Measurements from ENCODE around the gene SLX4IP. TPM values are rescaled to one million over a fixed set of nuclear protein-coding genes. Genes with fewer than 3 reads are reported as not detected.

The SLX4IP gene
- polyA plus RNA-seq, 1 experiment, result 2.8 TPM

GRCh38 chr20:10550204-10551118 is 115.4 kb downstream of the SLX4IP start:
- DNase-seq (ENCODE audit: low read depth, low spot score), result no peak
- no peak for TF ChIP-seq CTCF (IDR thresholded peaks at IDR 0.05; ENCODE audit: low read depth, low read length)
- Histone ChIP-seq H3K9me3 (ENCODE audit: control insufficient read depth, insufficient read depth, low read length) (no peaks in the 10 kb centered on the region), H3K27ac (ENCODE audit: low read depth, low read length) (no peak overlapping the region), H3K4me3 (ENCODE audit: low read depth, low read length) (no peak overlapping the region), H3K27me3 (ENCODE audit: control insufficient read depth, insufficient read depth, low read length) (no peaks in the 10 kb centered on the region)
- CTCF ChIA-PET, result no interaction called here
- POLR2A ChIA-PET, result no interaction called here

GRCh38 chr20:10551732-10552724 is 116.9 kb downstream of the SLX4IP start:
- POLR2A ChIA-PET, result interaction anchor here (0.6 kb wide), 1 partner anchor 97 kb away, joined by 4 read pairs; no protein-coding TSS in a partner anchor
- Histone ChIP-seq H3K9me3 (ENCODE audit: control insufficient read depth, insufficient read depth, low read length) (no peaks in the 10 kb centered on the region), H3K27ac (ENCODE audit: low read depth, low read length) (no peak overlapping the region), H3K27me3 (ENCODE audit: control insufficient read depth, insufficient read depth, low read length) (no peaks in the 10 kb centered on the region), H3K4me3 (ENCODE audit: low read depth, low read length) (no peak overlapping the region)
- DNase-seq (ENCODE audit: low read depth, low spot score), result no peak
- CTCF ChIA-PET, result interaction anchor here (0.6 to 2.3 kb wide), 36 partner anchors 8 to 992 kb away, joined by 3 to 21 read pairs (median 4); partner anchors contain the start of gene MKKS
- no peak for TF ChIP-seq CTCF (IDR thresholded peaks at IDR 0.05; ENCODE audit: low read depth, low read length)

GRCh38 chr20:10553326-10553984 is 118.3 kb downstream of the SLX4IP start:
- Histone ChIP-seq H3K27ac (ENCODE audit: low read depth, low read length) (no peak overlapping the region), H3K27me3 (ENCODE audit: control insufficient read depth, insufficient read depth, low read length) (no peaks in the 10 kb centered on the region), H3K4me3 (ENCODE audit: low read depth, low read length) (no peak overlapping the region), H3K9me3 (ENCODE audit: control insufficient read depth, insufficient read depth, low read length) (no peaks in the 10 kb centered on the region)
- CTCF ChIA-PET, result interaction anchor here (0.6 to 2.3 kb wide), 33 partner anchors 10 to 996 kb away, joined by 3 to 21 read pairs (median 4); partner anchors contain the start of gene MKKS
- peak; percentile 83 for TF ChIP-seq CTCF (IDR thresholded peaks at IDR 0.05; ENCODE audit: low read depth, low read length)
- POLR2A ChIA-PET, result no interaction called here
- peak; percentile 55 for DNase-seq (ENCODE audit: low read depth, low spot score)

GRCh38 chr20:10554285-10554684 is 119.2 kb downstream of the SLX4IP start:
- ChIA-PET CTCF (interaction anchor here (2.9 kb wide), 1 partner anchor 117 kb away, joined by 9 read pairs; no protein-coding TSS in a partner anchor), POLR2A (no interaction called here)
- H3K4me3 ChIP-seq (ENCODE audit: low read depth, low read length), result no peak overlapping the region
- no peak for DNase-seq (ENCODE audit: low read depth, low spot score)
- TF ChIP-seq CTCF (IDR thresholded peaks at IDR 0.05; ENCODE audit: low read depth, low read length), result no peak
- no peaks in the 10 kb centered on the region for H3K27me3 ChIP-seq (ENCODE audit: control insufficient read depth, insufficient read depth, low read length)
- no peak overlapping the region for H3K27ac ChIP-seq (ENCODE audit: low read depth, low read length)
- no peaks in the 10 kb centered on the region for H3K9me3 ChIP-seq (ENCODE audit: control insufficient read depth, insufficient read depth, low read length)
